GM12865 (cell line): ENCODE measurements around the gene MEIS1.

Experiments used
- DNase-seq: peaks from one replicate; pipeline ENCODE4 v3.0.0; 2010; ENCODE audit warnings: low read depth
- H3K4me3 ChIP-seq: 2 replicates; pipeline ENCODE4 v1.5.1; 2011; ENCODE audit warnings: mild to moderate bottlenecking, low read depth, low read length, control low read depth
- CTCF ChIP-seq: IDR thresholded peaks from 2 replicates; pipeline ENCODE4 v1.5.1; 2011; ENCODE audit warnings: low read length, control low read depth, low read depth, inconsistent platforms; ENCODE audit not compliant: insufficient read depth; ENCODE audit errors: missing control alignments

The MEIS1 gene

GRCh38 chr2:66521291-66521922 lies 86.5 kb downstream of the MEIS1 start:
- no peak for DNase-seq
- no peak for TF ChIP-seq CTCF
- no peak overlapping the region for H3K4me3 ChIP-seq

DNA sequence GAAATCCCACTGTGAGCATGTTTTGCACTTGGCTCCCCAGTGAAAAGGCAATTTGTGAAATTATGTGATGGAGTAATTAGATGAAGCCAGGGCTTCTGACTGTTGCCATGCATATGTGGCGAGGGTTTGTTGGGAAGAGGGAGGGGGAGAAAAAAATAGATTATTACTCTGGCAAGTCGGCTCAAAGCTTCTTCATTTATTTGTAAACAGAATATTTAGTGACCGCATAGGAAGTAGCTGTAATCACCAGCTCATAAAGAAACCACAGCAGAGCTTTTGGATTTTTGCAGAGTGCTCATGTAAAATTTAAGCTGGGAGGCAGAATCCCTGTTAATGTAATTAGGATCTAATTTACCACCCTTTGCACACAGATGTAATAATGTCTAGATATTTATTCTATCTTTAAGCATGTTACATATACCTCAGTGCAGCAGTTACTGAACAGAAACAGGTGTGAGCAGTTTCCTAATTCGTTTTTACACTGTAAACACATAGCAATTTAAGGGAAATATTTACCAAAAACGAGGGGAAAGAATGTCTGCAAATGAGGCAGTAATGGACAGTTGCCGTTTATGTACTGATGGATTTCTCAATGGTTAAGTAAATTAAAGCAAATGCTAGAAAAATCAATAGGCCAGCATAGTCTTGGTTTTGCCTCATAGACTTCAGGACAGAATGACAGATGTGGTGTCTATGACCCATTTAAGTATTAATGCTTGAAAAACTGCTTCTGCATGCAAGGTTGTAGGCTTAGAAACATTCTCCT lies 87.9 kb downstream of the MEIS1 start:
- no peak for TF ChIP-seq CTCF
- DNase-seq: no peak
- H3K4me3 ChIP-seq: no peak overlapping the region

DNA sequence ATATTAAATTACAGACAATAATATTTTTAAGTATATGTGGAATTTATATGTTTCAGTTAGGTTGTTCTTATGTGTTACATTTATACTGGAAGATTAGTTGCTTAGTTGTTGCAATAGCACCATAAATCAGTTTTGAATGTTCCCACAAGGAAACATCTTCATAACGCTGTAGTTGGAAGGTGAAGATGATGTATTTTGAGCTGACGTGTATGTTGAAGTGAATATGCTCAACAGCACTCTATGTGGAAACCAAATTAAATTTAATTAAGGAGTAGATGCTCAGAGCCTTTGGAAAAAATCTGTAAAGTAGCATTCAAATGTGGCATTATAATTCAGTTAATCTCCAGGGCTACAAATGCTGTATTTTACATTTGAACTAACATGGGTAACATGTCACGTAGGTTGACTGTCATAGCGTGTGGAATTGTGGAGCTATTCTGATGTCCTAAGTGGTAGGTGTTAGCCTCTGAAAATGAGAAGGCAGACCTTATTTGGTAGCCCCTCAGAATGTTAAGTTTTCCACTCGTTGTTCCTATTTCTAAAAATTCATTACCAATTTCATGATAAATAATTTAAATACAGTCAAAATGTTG lies 88.5 kb downstream of the MEIS1 start:
- no peak for TF ChIP-seq CTCF
- H3K4me3 ChIP-seq: no peak overlapping the region
- DNase-seq: no peak

- H3K4me3 ChIP-seq: no peak overlapping the region
- no peak for TF ChIP-seq CTCF
- DNase-seq: no peak
These were observed 89.1 kb downstream of the MEIS1 start for GRCh38 chr2:66523990-66524389.

- no peak overlapping the region for H3K4me3 ChIP-seq
- no peak for TF ChIP-seq CTCF
- no peak for DNase-seq
These were observed 90.7 kb downstream of the MEIS1 start for GRCh38 chr2:66525606-66526005.

GRCh38 chr2:66526180-66526579 lies 91.3 kb downstream of the MEIS1 start:
- no peak for DNase-seq
- no peak overlapping the region for H3K4me3 ChIP-seq
- TF ChIP-seq CTCF: no peak
